ENCODE results near the gene ZDHHC14.
A peak's percentile ranks its signal among the peaks of the same experiment; 100 is the strongest.
"Not testable (repeated sequence)": the region's sequence is repeated elsewhere in the genome, so short reads cannot be mapped to it uniquely, and the experiment has no call there.

The ZDHHC14 gene

GRCh38 chr6:157558487-157559200 is 177.7 kb downstream of the ZDHHC14 start:
- no peak for DNase-seq

DNA sequence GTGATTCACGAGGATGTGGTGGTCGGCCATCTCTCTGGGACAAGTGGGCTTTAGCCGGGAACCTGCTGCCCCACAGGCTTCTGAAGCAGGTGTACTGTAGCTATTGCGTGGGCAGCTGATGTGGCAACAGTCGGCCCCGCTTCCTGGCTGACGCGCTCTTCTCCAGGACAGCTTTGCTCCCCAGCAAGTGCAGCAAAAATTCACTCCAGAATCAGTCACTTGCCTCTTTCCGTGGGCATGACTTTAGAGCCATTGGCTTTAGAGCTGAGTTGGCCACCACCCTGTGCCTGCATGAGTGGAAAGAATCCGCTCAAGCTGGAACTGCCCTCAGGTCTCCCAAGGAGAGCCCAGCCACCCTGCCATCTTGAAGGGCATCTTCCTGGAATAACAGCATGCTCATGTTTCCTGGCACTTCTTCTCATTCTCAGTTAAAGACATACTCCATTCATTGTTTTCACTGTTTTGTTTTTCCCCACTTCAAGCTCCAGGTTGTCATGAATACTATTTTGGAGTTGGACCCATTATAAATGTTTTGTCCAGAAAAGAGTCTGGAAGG is 178.3 kb downstream of the ZDHHC14 start:
- no peak for DNase-seq

DNA sequence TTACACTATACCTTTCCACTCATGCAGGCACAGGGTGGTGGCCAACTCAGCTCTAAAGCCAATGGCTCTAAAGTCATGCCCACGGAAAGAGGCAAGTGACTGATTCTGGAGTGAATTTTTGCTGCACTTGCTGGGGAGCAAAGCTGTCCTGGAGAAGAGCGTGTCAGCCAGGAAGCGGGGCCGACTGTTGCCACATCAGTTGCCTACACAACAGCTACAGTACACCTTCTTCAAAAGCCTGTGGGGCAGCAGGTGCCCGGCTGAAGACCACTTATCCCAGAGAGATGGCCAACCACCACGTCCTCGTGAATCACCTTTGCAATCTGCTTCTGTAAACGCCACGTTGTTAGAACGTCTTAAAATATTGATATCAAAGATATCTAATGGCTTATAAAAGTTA is 179.1 kb downstream of the ZDHHC14 start:
- not testable (repeated sequence) for DNase-seq

GRCh38 chr6:157560691-157561413 is 179.9 kb downstream of the ZDHHC14 start:
- DNase-seq = peak; percentile 49

DNA sequence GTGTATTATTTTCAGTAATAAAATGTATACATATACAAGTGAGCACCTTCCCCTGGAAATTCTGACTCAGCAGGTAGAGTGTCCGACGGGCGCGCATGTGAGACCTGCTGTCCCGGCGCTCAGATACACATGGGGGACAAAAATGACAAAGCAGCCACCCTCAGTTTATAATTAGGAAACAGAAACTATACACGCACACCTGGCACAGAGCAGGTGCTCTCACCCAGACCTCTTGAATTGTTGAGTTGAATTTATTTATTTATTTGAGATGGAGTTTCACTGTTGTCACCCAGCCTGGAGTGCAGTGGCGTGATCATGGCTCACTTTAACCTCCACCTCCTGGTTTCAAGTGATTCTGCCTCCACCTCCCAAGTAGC is 180.4 kb downstream of the ZDHHC14 start:
- DNase-seq = peak; percentile 78

DNA sequence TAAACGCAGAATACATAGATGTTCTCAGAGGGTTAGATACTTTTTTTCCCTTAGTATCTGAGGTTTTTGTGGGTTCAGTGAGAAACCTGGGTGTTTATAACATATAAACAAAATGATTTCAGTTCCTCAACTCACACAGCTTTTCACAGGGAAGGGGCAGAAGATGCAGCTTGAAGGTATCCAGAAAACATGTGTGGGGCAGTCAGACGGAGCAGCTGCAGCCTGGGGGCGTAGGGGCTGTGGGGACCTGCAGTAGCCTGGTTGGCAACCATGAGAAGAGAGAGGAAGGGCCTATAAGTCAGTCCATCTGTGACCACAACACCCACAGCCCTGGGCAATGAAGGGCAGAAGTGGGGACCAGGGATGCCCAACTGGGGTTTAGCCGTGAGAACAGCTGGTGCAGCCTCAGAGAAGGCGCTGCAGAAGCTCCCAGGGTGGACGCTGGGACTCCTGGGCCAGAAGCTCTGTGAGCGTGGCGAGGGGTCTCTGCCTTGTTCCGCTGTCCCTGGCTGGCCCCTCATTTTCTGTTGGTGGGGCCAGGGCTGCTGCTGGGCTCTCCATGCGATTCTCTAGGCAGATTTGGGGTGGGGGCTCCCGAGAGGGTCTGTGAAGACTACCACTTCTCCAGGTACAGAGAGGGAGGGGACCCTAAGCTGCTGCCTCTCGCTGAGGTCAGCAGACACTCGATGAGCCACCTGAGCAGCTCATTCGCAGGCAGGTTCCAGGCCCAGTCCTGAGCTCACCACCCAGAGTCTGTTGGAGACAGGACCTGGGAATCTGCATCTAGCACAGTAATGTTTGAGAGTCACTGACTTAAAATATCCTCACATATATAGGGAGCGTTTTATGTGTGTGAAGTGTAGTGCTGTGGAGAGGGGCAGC is 181.2 kb downstream of the ZDHHC14 start:
- DNase-seq = no peak

DNA sequence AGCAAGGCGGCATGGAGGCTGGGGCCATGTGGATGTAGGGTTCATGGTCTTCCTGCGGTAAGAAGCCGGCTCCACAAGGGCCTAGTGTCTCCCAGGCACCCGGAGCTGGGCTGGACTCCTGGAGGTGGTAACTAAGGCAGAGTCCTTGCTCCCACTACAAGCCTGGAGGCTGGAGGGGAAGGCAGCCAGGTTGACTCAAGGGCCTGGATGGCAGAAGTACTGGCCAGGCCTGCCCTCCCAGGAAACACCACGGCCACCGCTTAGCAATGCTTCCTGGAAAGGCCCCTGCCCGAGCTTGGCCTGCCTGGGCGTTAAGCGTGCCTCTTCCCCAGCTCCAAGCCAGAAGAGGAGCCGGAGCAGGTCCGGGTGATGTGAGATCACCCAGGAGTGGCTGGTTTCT is 182.0 kb downstream of the ZDHHC14 start:
- DNase-seq = no peak

DNA sequence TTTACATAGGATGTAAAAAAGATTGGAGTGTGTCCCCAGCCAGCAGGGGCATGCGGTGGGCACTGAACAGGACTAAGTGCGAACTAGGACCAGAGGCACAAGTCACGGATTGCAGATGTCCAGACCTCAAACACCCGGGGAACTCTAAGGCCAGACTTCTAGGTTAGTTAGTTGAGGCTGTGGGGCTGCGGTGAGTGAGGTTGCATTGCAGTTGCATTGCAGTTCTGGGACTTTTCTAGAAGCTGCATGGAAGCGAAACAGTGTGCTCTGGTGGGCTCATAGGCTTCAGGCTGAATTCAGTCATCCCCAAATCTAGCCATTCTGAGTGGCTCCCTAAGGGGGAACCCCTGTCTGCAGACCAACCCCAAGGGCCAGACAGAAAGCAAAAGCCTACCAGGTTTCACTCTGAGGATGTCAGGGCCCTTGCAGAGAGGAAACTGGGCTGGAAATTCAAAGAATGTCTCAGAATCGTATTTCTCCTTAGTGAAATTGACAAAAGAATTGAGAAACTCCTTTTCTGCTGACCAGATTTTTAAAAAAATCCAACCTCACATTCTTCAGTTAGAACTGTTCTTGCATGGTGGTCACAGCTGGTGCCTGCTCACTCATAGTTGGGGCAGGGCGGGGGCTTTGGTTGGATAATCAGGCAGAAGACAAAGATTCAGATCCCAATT is 182.8 kb downstream of the ZDHHC14 start:
- DNase-seq = no peak

GRCh38 chr6:157568702-157569101 is 187.7 kb downstream of the ZDHHC14 start:
- DNase-seq = no peak

GRCh38 chr6:157569543-157569942 is 188.6 kb downstream of the ZDHHC14 start:
- no peak for DNase-seq

DNA sequence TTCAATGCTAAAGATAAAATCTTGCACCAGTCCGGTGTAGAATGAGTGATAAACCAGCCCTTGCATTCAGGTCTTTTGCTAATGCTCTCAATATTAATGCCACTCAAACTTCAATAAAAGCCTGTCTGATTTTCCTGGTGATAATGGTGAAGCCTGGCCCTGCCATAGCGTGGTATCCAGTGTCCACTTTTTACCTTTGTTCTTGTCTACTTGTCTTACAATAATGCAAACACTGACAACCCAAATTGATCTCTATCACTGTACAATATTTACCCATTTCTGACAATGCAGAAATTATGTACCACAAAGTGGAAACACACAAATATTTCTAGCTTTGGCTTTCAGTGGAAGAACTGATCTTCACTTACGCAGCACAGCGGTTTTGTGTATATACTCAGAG is 189.1 kb downstream of the ZDHHC14 start:
- no peak for DNase-seq

DNA sequence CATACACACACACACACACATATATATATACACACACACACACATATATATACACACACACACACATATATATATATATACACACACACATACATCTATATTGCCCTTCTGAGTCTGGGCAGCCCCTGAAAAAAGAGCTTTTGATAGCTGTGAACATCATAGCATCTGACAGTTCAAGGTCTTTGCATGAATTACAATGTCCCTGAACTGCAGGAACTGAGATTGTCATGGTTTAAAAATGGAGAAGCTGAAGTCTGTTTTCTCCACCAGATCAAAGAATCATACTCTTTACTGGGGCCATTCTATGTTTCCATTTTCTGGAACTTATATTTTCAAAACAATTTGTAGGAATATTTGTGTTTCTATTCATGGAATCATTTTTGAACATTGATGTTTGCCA is 189.8 kb downstream of the ZDHHC14 start:
- DNase-seq = no peak

DNA sequence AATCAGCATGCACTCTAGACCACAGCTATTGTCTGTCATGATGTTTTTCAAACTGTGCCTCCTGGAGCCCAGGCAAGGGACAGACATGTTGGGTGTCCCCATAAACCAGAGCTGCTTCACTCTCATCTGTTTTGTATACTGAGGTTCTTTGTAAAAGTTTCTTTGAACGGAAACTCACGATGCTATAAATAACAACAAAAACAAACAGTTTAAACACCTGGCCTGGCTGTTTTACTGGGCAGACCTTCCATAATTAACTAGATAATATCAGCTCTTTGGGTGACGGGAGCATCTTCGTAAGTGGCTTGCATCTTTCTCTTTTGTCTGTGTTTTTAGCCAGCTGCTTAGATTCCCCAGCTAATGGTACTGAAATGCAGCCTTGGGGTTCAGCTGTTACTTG is 190.3 kb downstream of the ZDHHC14 start:
- no peak for DNase-seq

DNA sequence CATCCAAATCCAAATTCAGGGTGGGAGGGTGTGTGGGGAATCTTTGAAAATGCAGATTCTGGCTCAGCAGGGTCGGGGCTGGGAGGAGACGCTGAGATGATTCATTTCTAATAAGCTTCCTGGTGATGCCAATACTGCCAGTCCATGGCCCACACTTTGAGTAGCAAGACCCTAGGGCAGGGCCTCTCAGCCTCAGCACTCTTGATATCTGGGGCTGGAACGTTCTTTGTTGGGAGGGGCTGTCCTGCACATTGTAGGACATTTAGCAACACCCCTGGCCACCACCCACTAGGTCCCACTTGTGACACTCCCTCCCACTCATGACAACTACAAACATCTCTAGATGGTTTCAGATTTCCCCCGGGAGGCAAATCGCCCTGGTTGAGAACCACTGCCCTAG is 191.0 kb downstream of the ZDHHC14 start:
- DNase-seq = no peak

DNA sequence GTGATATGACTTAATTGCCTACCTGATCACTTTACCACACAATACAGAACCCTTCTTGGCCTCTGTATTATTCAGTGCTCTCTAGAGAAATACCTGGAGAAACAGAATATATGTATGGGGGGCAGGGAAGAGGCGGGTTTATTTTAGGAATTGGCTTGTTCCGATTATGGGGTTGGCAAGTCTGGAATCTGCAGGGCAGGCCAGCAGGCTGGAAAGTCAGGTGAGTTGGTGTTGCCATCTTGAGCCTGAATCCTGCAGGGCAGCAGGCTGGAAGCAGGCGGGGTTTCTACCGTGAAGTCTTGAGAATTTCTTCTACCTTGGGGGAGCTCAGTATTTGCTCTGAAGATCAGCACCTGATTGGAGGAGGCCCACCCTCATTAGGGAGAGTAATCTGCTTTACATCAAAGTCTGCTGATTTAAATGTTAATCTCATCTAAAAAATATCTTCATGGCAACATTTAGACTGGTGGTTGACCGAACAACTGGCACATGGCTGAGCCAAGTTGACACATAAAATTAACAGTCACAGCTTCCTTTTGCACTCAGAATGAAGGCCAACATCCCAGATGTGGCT is 193.9 kb downstream of the ZDHHC14 start:
- no peak for DNase-seq

DNA sequence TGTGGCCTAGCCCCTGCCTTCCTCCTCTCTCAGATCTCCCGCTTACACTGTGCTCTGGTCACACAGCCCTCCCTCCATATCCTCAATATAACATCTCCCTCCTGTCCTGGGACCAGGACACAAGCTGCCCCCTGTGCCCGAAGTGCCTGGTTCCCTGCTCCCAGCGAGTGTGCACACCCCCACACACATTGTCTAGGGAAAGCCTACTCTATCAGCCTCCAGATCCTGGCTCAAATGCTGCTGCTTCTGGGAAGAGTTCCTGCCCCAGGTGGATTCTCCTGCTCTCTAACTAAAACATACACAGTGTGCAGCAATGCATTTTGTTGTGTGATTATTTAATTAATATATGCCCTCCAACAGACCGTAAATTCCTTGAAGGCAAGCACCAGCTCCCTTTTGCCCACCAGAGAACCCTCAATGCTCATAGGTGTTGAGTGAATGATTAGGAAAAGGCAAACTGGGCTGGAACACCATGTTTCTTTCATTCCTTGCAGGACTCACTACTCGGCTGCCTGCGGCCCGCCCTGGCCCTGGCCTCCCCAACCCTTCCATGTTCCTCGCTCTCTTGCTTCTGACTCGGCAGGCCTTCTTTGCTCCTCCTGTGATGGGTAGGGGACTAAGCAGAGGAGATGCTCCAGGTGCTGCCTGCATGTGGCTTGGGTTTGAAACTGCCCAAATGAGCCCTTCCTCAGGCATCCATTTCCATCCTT is 194.6 kb downstream of the ZDHHC14 start:
- DNase-seq = no peak

DNA sequence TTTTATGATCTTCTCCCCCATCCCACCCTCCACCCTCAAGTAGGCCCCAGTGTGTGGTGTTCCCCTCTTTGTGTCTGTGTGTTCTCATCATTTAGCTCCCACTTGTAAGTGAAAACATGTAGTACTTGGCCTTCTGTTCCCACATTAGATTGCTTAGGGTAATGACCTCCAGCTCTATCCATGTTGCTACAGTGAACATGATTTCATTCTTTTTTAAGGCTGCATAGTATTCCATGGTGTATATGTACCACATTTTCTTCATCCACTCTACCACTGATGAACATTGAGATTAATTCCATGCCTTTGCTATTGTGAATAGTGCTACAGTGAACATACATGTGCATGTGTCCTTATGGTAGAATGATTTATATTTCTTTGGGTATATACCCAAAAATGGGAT is 196.0 kb downstream of the ZDHHC14 start:
- DNase-seq = not testable (repeated sequence)

DNA sequence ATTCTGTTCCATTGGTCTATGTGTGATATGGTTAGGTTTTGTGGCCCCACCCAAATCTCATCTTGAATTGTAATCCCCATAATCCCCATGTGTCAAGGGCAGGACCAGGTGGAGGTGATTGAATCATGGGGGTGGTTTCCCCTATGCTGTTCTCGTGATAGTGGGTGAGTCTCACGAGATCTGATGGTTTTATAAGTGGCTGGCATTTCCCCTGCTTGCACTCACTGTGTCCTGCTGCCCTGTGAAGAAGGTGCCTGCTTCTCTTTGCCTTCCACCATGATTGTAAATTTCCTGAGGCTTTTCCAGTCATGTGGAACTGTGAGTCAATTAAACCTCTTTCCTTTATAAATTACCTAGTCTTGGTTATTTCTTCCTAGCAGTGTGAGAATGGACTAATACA is 197.5 kb downstream of the ZDHHC14 start:
- not testable (repeated sequence) for DNase-seq

GRCh38 chr6:157579467-157580031 is 198.6 kb downstream of the ZDHHC14 start:
- DNase-seq = no peak

DNA sequence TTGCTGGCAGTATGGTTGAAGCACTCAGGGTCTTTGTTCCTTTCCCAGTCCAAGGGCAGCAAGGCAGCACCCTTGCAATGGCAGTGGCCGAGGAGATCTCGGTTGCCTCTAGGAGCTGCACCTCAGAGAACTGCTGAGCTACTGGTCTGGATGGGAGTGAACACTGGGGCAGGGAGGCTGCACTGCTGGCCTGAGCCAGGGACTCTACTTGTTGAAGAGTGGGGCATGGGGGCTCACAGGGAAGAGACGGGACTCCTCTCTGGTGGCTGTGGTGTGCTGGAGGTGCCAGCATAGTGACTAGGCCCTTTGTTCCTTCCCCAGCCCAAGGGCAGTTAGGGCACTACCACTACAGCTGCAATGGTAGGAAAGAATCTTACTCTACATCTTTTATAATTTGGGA is 203.0 kb downstream of the ZDHHC14 start:
- DNase-seq = no peak
